ENCODE results near the gene DPP9. TPM values are rescaled to one million over a fixed set of nuclear protein-coding genes. Genes with fewer than 3 reads are reported as not detected.

Gene DPP9
- total RNA-seq, 1 donor from 2014 or later = 34.0 TPM

DNA sequence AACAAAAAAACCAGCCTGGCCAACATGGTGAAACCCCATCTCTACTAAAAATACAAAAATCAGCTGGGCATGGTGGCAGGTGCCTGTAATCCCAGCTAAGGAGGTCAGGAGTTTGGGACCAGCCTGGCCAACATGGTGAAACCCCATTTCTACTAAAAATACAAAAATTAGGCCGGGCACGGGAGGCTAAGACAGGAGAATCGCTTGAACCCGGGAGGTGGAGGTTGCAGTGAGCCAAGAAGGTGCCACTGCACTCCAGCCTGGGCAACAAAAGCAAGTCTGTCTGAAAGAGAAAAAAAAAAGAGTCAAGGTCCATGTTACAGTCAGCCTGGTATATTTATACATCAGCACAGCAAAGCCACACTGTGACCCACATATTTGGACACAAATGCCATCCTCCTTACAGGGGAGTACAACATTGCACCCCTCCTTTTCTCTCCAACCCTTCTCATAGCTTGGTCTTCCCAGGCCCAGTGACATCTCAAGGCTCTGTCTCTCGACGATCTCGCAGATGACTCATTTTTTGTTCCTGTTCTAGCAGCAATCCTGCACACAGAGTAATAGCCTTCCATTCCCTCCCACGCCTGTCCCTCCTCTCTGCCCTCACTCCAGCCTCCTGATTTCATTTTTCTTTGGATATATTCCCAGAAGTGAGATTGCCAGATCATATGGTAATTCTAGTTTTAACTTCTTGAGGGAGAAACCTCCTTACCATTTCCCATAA, 21.0 kb upstream of the DPP9 start:
- H3K36me3 ChIP-seq (ENCODE audit: control insufficient read depth, insufficient read depth, low read length) = no peaks in the 10 kb centered on the region
- no peaks in the 10 kb centered on the region for H3K27me3 ChIP-seq (ENCODE audit: control insufficient read depth, insufficient read depth, low read length)
- TF ChIP-seq, protein P1, sequence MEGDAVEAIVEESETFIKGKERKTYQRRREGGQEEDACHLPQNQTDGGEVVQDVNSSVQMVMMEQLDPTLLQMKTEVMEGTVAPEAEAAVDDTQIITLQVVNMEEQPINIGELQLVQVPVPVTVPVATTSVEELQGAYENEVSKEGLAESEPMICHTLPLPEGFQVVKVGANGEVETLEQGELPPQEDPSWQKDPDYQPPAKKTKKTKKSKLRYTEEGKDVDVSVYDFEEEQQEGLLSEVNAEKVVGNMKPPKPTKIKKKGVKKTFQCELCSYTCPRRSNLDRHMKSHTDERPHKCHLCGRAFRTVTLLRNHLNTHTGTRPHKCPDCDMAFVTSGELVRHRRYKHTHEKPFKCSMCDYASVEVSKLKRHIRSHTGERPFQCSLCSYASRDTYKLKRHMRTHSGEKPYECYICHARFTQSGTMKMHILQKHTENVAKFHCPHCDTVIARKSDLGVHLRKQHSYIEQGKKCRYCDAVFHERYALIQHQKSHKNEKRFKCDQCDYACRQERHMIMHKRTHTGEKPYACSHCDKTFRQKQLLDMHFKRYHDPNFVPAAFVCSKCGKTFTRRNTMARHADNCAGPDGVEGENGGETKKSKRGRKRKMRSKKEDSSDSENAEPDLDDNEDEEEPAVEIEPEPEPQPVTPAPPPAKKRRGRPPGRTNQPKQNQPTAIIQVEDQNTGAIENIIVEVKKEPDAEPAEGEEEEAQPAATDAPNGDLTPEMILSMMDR (IDR thresholded peaks at IDR 0.05; ENCODE audit: insufficient read depth, low read length, severe bottlenecking) = no peak
- FAIRE-seq = peak; percentile 43
- DNase-seq (ENCODE audit: low read depth) = peak; percentile 90
- no peak overlapping the region for H3K4me3 ChIP-seq (ENCODE audit: low read depth, low read length)

DNA sequence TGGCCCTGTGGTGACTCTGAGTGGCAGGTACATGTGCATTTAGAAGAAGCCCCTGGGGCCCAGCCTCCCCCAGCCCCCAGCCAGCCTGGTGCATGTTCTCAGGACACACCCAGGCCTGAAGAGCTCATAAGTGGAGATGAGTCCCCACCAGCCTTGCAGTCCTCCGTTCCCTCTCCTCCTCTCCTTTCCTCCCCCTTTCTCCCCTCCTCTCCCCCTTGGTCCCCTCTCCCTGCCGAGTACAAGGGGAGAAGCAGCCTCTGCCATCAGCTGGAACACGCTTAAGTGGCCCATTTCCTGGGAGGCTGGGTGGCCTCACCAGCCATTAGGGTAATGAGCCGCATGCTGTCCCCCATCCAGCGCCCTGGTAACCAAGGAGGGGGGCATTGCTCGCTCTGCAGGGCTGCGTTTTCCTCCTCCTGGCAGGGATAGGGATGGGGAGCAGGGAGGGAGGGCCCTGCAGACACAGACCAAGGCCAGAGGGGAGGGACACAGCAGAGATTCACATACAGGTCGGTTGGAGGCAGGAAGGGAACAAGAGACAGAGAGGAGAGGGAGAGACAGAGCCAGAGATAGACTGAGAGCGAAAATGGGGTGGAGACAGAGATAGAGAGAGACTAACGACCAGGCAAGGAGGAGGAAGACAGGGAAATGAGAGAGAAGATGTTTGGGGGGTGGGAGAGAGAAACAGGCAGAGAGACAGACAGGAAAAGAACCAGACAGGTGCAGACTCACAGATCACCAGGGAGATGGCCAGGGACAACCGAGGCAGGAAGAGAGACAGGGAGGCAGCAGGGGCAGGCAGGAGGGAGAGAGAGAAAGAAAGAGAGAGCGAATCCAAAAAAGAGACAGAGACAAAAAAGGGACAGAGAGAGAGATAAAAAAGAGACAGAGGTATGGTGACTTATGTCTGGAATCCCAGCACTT, 19.3 kb upstream of the DPP9 start:
- DNase-seq (ENCODE audit: low read depth) (no peak), FAIRE-seq (no peak)
- H3K27me3 ChIP-seq (ENCODE audit: control insufficient read depth, insufficient read depth, low read length) = no peaks in the 10 kb centered on the region
- no peaks in the 10 kb centered on the region for H3K36me3 ChIP-seq (ENCODE audit: control insufficient read depth, insufficient read depth, low read length)
- no peak overlapping the region for H3K4me3 ChIP-seq (ENCODE audit: low read depth, low read length)
- TF ChIP-seq, protein P1 (IDR thresholded peaks at IDR 0.05; ENCODE audit: insufficient read depth, low read length, severe bottlenecking) = no peak

DNA sequence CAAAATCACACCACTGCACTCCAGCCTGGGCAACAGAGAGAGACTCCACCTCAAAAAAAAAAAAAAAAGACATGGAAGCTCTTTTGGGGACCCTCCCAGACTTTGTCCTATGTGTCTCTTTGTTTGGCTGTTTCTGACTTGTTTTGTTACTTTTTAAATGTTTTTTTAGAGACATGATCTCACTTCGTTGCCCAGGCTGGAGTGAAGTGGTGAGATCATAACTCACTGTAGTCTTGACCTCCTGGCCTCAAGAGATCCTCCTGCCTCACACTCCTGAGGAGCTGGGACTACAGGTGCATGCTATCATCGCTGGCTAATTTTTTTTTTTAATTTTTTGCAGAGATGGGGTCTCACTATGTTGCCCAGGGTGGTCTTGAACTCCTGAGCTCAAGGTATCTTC, 16.4 kb upstream of the DPP9 start:
- no peak for DNase-seq (ENCODE audit: low read depth)
- Histone ChIP-seq H3K36me3 (ENCODE audit: control insufficient read depth, insufficient read depth, low read length) (no peaks in the 10 kb centered on the region), H3K27me3 (ENCODE audit: control insufficient read depth, insufficient read depth, low read length) (no peaks in the 10 kb centered on the region), H3K4me3 (ENCODE audit: low read depth, low read length) (no peak overlapping the region)
- TF ChIP-seq, protein P1 (IDR thresholded peaks at IDR 0.05; ENCODE audit: insufficient read depth, low read length, severe bottlenecking) = no peak
- FAIRE-seq = no peak

DNA sequence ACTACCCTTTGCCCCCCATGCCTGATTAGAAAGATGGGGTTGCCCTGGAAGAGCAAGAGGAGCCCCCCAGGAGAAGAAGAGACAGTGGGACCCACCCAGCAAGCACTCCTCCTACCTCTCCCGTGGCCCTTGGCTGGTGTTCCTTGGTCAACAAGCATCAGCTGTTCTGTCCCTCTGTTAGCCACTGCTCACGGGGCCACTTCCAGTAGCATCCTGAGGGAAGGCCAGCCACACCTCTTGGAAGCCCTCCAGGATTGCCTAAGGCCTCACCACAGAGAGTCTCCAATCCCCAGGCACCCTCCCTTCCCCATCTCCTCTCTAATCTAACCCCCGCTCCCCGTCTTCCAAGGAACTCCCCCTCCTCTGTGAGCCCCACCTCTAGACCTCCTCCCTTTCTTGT, 15.1 kb upstream of the DPP9 start:
- no peaks in the 10 kb centered on the region for H3K27me3 ChIP-seq (ENCODE audit: control insufficient read depth, insufficient read depth, low read length)
- no peaks in the 10 kb centered on the region for H3K36me3 ChIP-seq (ENCODE audit: control insufficient read depth, insufficient read depth, low read length)
- H3K4me3 ChIP-seq (ENCODE audit: low read depth, low read length) = no peak overlapping the region
- TF ChIP-seq, protein P1 (IDR thresholded peaks at IDR 0.05; ENCODE audit: insufficient read depth, low read length, severe bottlenecking) = no peak
- FAIRE-seq (no peak), DNase-seq (ENCODE audit: low read depth) (no peak)

DNA sequence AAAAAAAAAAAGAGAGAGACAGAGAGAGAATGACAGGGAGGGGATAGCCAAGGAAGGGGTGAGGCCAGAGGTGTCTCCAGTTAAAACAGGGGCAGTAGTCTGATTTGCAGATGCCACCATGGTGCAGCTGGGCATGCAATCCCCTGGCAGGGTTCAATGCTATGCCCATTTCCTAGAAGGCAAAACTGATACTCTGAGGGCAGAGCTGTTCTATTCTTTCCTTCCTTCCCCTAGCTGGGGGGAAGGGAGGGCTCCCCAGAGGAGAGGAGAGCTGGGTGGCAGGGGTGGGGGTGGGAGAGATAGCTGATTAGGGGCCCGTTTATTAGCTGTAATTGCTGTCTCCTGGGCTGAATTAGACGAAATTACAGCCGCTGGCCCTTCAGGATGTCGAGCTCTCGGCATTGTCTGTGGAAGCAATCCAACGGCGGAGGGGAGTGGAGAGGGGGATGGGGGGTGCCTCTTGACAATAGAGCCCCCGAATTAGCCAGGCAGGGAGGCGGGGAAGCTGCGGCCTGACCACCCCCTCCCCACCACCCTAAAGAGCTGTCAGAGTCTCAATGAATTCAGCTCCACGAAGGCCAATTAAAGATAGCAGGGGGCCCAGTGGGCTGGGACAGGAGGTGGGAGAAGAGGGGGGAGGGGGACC, 14.4 kb upstream of the DPP9 start:
- Histone ChIP-seq H3K4me3 (ENCODE audit: low read depth, low read length) (no peak overlapping the region), H3K36me3 (ENCODE audit: control insufficient read depth, insufficient read depth, low read length) (no peaks in the 10 kb centered on the region), H3K27me3 (ENCODE audit: control insufficient read depth, insufficient read depth, low read length) (no peaks in the 10 kb centered on the region)
- DNase-seq (ENCODE audit: low read depth) = no peak
- FAIRE-seq = no peak
- TF ChIP-seq, protein P1 (IDR thresholded peaks at IDR 0.05; ENCODE audit: insufficient read depth, low read length, severe bottlenecking) = no peak
